ENCODE data around the gene ENTREP1.

DNA sequence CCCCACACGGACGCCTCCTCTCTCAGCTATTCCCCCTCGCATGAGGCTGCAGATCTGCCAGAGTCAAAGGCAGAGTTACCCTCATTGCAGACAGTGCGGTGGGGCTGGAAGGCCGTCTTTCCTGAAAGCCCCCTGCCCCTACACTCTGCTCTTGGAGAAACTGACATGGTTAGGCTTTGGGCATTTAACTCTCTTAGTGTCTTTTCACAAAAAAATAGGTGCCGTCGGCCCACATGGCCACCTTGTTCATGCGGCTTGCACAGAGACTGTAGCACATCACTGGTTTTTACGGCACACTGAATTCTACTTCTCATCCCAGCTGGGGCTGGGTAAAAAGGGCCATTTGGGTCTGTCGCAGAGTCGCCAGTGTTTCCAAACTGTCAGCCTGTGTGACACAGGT, 107.6 kb downstream of the ENTREP1 start:
- TF ChIP-seq EZH2 (IDR thresholded peaks at IDR 0.05; ENCODE audit: low read depth) = no peak
- TF ChIP-seq, protein P1, sequence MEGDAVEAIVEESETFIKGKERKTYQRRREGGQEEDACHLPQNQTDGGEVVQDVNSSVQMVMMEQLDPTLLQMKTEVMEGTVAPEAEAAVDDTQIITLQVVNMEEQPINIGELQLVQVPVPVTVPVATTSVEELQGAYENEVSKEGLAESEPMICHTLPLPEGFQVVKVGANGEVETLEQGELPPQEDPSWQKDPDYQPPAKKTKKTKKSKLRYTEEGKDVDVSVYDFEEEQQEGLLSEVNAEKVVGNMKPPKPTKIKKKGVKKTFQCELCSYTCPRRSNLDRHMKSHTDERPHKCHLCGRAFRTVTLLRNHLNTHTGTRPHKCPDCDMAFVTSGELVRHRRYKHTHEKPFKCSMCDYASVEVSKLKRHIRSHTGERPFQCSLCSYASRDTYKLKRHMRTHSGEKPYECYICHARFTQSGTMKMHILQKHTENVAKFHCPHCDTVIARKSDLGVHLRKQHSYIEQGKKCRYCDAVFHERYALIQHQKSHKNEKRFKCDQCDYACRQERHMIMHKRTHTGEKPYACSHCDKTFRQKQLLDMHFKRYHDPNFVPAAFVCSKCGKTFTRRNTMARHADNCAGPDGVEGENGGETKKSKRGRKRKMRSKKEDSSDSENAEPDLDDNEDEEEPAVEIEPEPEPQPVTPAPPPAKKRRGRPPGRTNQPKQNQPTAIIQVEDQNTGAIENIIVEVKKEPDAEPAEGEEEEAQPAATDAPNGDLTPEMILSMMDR (conservative IDR thresholded peaks at IDR 0.05) = no peak
